H9 (cell line): ENCODE measurements around the gene ELOA2. TPM values are rescaled to one million over a fixed set of nuclear protein-coding genes. Genes with fewer than 3 reads are reported as not detected.

Experiments used
- DNase-seq: peaks from one replicate; pipeline ENCODE4 v3.0.0-alpha.2; 2017
- H2AFZ ChIP-seq: one replicate; pipeline ENCODE4 v1.6.1; 2013; ENCODE audit warnings: mild to moderate bottlenecking, low read length, control low read depth, moderate library complexity
- H2AK5ac ChIP-seq: 2 replicates; pipeline ENCODE4 v1.6.1; 2013; ENCODE audit warnings: low read length, control low read depth, mixed read lengths; ENCODE audit not compliant: insufficient read length
- H2BK120ac ChIP-seq: one replicate; pipeline ENCODE4 v1.6.1; 2013; ENCODE audit warnings: low read depth, mild to moderate bottlenecking, low read length, control low read depth, inconsistent platforms; ENCODE audit not compliant: poor library complexity, severe bottlenecking
- H2BK12ac ChIP-seq: 2 replicates; pipeline ENCODE4 v1.6.1; 2013; ENCODE audit warnings: low read length, control low read depth, mixed read lengths, low read depth; ENCODE audit not compliant: insufficient read length
- H2BK15ac ChIP-seq: 2 replicates; pipeline ENCODE4 v1.6.1; 2013; ENCODE audit warnings: low read depth, low read length, control low read depth
- H2BK20ac ChIP-seq: one replicate; pipeline ENCODE4 v1.6.1; 2013; ENCODE audit warnings: low read depth, mild to moderate bottlenecking, low read length, control low read depth, inconsistent platforms; ENCODE audit not compliant: poor library complexity, severe bottlenecking
- H2BK5ac ChIP-seq: 2 replicates; pipeline ENCODE4 v1.6.1; 2013; ENCODE audit warnings: low read length, control low read depth, mixed read lengths; ENCODE audit not compliant: insufficient read length
- H3K14ac ChIP-seq: 2 replicates; pipeline ENCODE4 v1.6.1; 2013; ENCODE audit warnings: low read length, control low read depth; ENCODE audit not compliant: insufficient read depth
- H3K18ac ChIP-seq: 2 replicates; pipeline ENCODE4 v1.6.1; 2013; ENCODE audit warnings: low read depth, mild to moderate bottlenecking, mixed read lengths, low read length, control low read depth; ENCODE audit not compliant: insufficient read length
- H3K23ac ChIP-seq: 2 replicates; pipeline ENCODE4 v1.6.1; 2013; ENCODE audit warnings: low read length, control low read depth, mixed read lengths, low read depth; ENCODE audit not compliant: insufficient read length
- H3K23me2 ChIP-seq: 2 replicates; pipeline ENCODE4 v1.6.1; 2013; ENCODE audit warnings: low read depth, mild to moderate bottlenecking, mixed read lengths, low read length, control low read depth; ENCODE audit not compliant: insufficient read length, poor library complexity, severe bottlenecking
- H3K27ac ChIP-seq: 2 replicates; pipeline ENCODE4 v1.5.1; 2013; ENCODE audit warnings: low read length, control low read depth, mixed read lengths, low read depth; ENCODE audit not compliant: insufficient read length
- H3K27me3 ChIP-seq: 2 replicates; pipeline ENCODE4 v1.6.1; 2013; ENCODE audit warnings: low read length, control low read depth, inconsistent platforms; ENCODE audit not compliant: insufficient read depth
- H3K4ac ChIP-seq: 2 replicates; pipeline ENCODE4 v1.6.1; 2013; ENCODE audit warnings: low read depth, mild to moderate bottlenecking, control low read depth, inconsistent platforms, low read length, moderate library complexity
- H3K4me1 ChIP-seq: 2 replicates; pipeline ENCODE4 v1.6.1; 2013; ENCODE audit warnings: low read length, control low read depth, inconsistent platforms; ENCODE audit not compliant: insufficient read depth
- H3K4me2 ChIP-seq: 2 replicates; pipeline ENCODE4 v1.6.1; 2013; ENCODE audit warnings: low read length, control low read depth, mixed read lengths; ENCODE audit not compliant: insufficient read length, insufficient read depth
- H3K56ac ChIP-seq: 2 replicates; pipeline ENCODE4 v1.6.1; 2013; ENCODE audit warnings: low read depth, mild to moderate bottlenecking, mixed read lengths, low read length, control low read depth; ENCODE audit not compliant: insufficient read length
- H3K79me1 ChIP-seq: 2 replicates; pipeline ENCODE4 v1.6.1; 2013; ENCODE audit warnings: low read depth, mild to moderate bottlenecking, moderate library complexity, low read length, control low read depth, inconsistent platforms; ENCODE audit not compliant: insufficient read depth, poor library complexity, severe bottlenecking
- H3K79me2 ChIP-seq: 2 replicates; pipeline ENCODE4 v1.6.1; 2013; ENCODE audit warnings: low read length, control low read depth, inconsistent platforms; ENCODE audit not compliant: insufficient read depth
- H3K9ac ChIP-seq: 2 replicates; pipeline ENCODE4 v1.6.1; 2013; ENCODE audit warnings: low read length, control low read depth, mixed read lengths; ENCODE audit not compliant: insufficient read length; ENCODE audit errors: extremely low read depth
- H3K9me3 ChIP-seq: one replicate; pipeline ENCODE4 v1.6.1; 2013; ENCODE audit warnings: low read depth, low read length, inconsistent platforms; ENCODE audit not compliant: control insufficient read depth
- H3T11ph ChIP-seq: one replicate; pipeline ENCODE4 v1.6.1; 2013; ENCODE audit warnings: mild to moderate bottlenecking, low read length, control low read depth, inconsistent platforms
- H4K20me1 ChIP-seq: one replicate; pipeline ENCODE4 v1.6.1; 2013; ENCODE audit not compliant: control insufficient read depth, insufficient read length, insufficient read depth
- H4K5ac ChIP-seq: 2 replicates; pipeline ENCODE4 v1.6.1; 2013; ENCODE audit warnings: low read depth, mild to moderate bottlenecking, mixed read lengths, low read length, control low read depth; ENCODE audit not compliant: insufficient read length
- H4K8ac ChIP-seq: replicated peaks from 2 replicates; pipeline ENCODE4 v1.6.1; 2013; ENCODE audit warnings: low read length, control low read depth, mixed read lengths, low read depth; ENCODE audit not compliant: insufficient read length
- H4K91ac ChIP-seq: 2 replicates; pipeline ENCODE4 v1.6.1; 2013; ENCODE audit warnings: low read depth, mild to moderate bottlenecking, moderate library complexity, mixed read lengths, low read length, control low read depth; ENCODE audit not compliant: insufficient read length
- H3K27ac Mint-ChIP-seq, 3 experiments: 2 replicates in 2 of 3; 3 replicates in 1 of 3; pipeline ENCODE4 v1.8.0; 2020 to 2021; ENCODE audit warnings: mixed read lengths in 3 of 3, mild to moderate bottlenecking in 1 of 3, moderate library complexity in 1 of 3
- H3K27me3 Mint-ChIP-seq: 2 replicates; pipeline ENCODE4 v1.8.0; 2021; ENCODE audit warnings: low read depth, mild to moderate bottlenecking, moderate library complexity, mixed read lengths
- H3K36me3 Mint-ChIP-seq, 3 experiments: 2 replicates in 2 of 3; 3 replicates in 1 of 3; pipeline ENCODE4 v1.8.0; 2020 to 2021; ENCODE audit warnings: low read depth in 3 of 3, mixed read lengths in 3 of 3; ENCODE audit not compliant: insufficient read depth in 1 of 3
- H3K4me1 Mint-ChIP-seq, 2 experiments: 2 replicates each; pipeline ENCODE4 v1.8.0; 2020; ENCODE audit warnings: mixed read lengths in 2 of 2
- H3K4me3 Mint-ChIP-seq, 2 experiments: 2 replicates in 1 of 2; 3 replicates in 1 of 2; pipeline ENCODE4 v1.8.0; 2020 to 2021; ENCODE audit warnings: mild to moderate bottlenecking in 2 of 2, mixed read lengths in 2 of 2, moderate library complexity in 1 of 2
- H3K9me3 Mint-ChIP-seq, 2 experiments: 2 replicates in 1 of 2; 3 replicates in 1 of 2; pipeline ENCODE4 v1.8.0; 2020; ENCODE audit warnings: mild to moderate bottlenecking in 2 of 2, mixed read lengths in 2 of 2, moderate library complexity in 1 of 2
- WGBS: extraction: QIAGEN DNeasy Blood & Tissue Kit; methylation state at CpG from one replicate; pipeline ENCODE4 v1.1.7; 2013; ENCODE audit warnings: missing lambda C conversion rate, low lambda C conversion rate, mixed read lengths; ENCODE audit not compliant: insufficient read length; ENCODE audit errors: extremely low coverage; 5-methylcytosine and 5-hydroxymethylcytosine counted together
- total RNA-seq: library from RNA; stranded (reverse); gene quantifications from 2 replicates; pipeline ENCODE4 v1.2.1, GENCODE V29; 2021
- TF ChIP-seq, protein P1 (sequence below): fragments of 200-600 bp; sonication (generic); conservative IDR thresholded peaks from 3 replicates; pipeline ENCODE4 v1.8.0; 2021; ENCODE audit warnings: antibody characterized with exemption, mild to moderate bottlenecking

ELOA2 gene
- total RNA-seq, 1 experiment from 2014 or later, result not detected

DNA sequence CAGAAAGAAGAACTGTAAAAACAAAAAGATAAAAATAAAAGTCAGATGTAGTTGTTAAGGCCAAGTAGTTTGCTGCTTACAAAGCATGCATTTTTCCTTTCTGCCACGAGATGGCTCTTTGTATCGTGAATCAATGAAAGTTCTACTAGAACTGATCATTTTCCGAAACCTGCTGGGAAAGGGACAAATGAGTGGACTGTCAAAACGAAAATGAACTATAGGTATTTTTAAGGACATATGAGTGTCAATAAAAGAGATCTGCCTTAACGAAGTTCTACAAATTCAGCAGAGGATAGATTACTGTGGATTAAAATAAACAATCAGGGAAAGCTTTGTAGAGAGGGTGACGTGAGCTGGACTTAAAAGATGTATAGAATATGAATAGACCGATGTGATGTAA lies 15.0 kb upstream of the ELOA2 start:
- no peaks in the 10 kb centered on the region for H3K79me1 ChIP-seq
- no peak overlapping the region for H2BK5ac ChIP-seq
- Mint-ChIP-seq H3K9me3 (no peaks in the 10 kb centered on the region), H3K27me3 (no peaks in the 10 kb centered on the region), H3K27ac (peak overlapping the region in 1 of 3 experiments; percentile 1; a peak in 1 of 7 replicates), H3K4me1 (peaks cover 3 to 7% of the 10 kb centered on the region in 2 experiments; a peak in 2 of 4 replicates), H3K4me3 (no peak overlapping the region), H3K36me3 (no peaks in the 10 kb centered on the region)
- no peaks in the 10 kb centered on the region for H3K79me2 ChIP-seq
- H3K4ac ChIP-seq, result no peak overlapping the region
- H2BK120ac ChIP-seq, result no peak overlapping the region
- no peak overlapping the region for H3K18ac ChIP-seq
- TF ChIP-seq, protein P1, sequence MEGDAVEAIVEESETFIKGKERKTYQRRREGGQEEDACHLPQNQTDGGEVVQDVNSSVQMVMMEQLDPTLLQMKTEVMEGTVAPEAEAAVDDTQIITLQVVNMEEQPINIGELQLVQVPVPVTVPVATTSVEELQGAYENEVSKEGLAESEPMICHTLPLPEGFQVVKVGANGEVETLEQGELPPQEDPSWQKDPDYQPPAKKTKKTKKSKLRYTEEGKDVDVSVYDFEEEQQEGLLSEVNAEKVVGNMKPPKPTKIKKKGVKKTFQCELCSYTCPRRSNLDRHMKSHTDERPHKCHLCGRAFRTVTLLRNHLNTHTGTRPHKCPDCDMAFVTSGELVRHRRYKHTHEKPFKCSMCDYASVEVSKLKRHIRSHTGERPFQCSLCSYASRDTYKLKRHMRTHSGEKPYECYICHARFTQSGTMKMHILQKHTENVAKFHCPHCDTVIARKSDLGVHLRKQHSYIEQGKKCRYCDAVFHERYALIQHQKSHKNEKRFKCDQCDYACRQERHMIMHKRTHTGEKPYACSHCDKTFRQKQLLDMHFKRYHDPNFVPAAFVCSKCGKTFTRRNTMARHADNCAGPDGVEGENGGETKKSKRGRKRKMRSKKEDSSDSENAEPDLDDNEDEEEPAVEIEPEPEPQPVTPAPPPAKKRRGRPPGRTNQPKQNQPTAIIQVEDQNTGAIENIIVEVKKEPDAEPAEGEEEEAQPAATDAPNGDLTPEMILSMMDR, result peak; percentile 75
- H3K4me2 ChIP-seq, result no peak overlapping the region
- no peak overlapping the region for H4K5ac ChIP-seq
- no peaks in the 10 kb centered on the region for H3K9me3 ChIP-seq
- no peaks in the 10 kb centered on the region for H3K27me3 ChIP-seq
- H2BK20ac ChIP-seq, result no peak overlapping the region
- H4K20me1 ChIP-seq, result no peaks in the 10 kb centered on the region
- no peak overlapping the region for H3T11ph ChIP-seq
- H2BK12ac ChIP-seq, result no peak overlapping the region
- H2AFZ ChIP-seq, result no peak overlapping the region
- no CpG with 5 or more reads among the region's 7 CpGs for WGBS
- H3K4me1 ChIP-seq, result no peaks in the 10 kb centered on the region
- no peak overlapping the region for H2BK15ac ChIP-seq
- no peak overlapping the region for H3K56ac ChIP-seq
- H3K23ac ChIP-seq, result no peak overlapping the region
- H3K14ac ChIP-seq, result no peak overlapping the region
- H3K23me2 ChIP-seq, result no peaks in the 10 kb centered on the region
- H3K9ac ChIP-seq, result no peak overlapping the region
- DNase-seq, result no peak
- H4K8ac ChIP-seq, result no peak overlapping the region
- H3K27ac ChIP-seq, result no peak overlapping the region
- no peak overlapping the region for H2AK5ac ChIP-seq
- no peak overlapping the region for H4K91ac ChIP-seq
